GM15510 (cell line): ENCODE measurements around the gene CARMIL1.

Experiments
- POLR2A ChIP-seq: IDR thresholded peaks from 3 replicates; pipeline ENCODE4 v1.6.1; 2011; ENCODE audit warnings: borderline replicate concordance; ENCODE audit not compliant: insufficient read length; ENCODE audit errors: extremely low read depth

CARMIL1 gene

DNA sequence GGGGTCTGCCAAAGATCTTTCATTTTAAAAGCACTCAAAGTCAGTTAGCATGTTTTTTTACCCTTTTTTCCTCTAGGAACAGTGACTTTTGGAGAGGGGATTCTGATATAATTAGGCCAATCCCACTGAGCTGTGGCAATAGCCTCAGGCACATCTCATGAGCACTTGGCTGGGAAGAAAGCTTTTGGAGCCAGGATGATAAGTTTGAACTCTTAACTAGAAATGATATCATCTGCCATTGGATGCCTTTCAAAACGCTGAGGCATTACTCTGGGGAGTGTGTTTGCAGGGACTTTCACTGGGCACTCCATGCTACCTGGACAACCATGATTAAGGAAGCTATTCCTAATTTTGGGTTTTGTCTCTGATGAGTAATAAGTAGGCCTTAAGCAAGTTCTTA is 376.5 kb downstream of the CARMIL1 start:
- TF ChIP-seq POLR2A = no peak

DNA sequence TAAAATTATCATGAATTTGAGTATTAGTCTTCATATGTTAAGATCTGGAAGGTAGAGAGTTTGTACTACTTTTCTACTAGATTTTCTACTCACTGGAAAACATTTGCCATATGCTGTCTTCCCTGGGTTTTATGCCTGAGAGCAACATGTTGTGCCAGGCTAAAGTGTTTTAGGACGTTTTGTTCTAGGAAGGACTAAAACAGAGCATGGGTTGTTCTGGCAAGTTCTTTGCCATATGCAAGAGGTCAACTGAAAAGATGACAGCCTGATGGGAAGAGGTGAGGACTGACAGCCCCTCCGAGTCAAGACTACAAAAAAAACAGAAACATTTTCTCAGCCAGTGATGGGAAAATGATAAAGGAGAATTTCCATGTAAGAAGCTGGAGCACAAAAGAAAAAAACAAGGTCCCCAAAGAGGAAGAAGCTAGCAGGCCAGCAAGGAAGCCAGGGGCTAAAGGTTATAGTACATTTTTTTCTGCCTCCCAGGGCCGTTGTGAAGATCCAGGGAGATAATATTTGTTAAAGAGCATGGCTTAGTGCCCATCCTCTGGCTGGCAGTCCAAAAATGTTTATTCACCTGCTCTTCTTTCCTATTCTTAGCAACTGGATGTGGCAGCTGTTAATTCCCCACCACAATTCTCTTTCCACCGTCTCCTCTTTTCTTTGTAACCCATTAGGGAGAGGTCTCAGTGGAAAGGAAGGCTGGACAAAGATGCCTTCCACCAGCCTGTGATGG is 380.6 kb downstream of the CARMIL1 start:
- no peak for TF ChIP-seq POLR2A

DNA sequence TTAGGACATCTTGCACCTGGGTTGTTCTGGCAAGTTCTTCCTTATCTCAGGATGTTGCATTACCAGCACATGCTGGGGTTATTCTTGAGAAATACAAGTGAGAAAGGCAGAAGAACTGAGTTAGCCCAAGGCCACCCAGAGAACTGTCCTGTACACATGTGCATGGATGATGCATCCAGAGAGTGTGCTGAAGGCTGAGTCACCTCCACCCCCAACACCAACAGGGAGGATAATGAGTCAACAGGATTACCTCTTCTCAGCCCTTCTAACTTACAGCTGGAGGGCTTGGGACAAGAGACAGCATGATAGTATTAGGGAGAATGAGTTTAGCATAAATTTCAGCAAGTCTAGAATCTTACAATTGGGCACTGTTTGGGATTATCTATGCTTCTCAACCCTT is 381.3 kb downstream of the CARMIL1 start:
- TF ChIP-seq POLR2A = no peak

DNA sequence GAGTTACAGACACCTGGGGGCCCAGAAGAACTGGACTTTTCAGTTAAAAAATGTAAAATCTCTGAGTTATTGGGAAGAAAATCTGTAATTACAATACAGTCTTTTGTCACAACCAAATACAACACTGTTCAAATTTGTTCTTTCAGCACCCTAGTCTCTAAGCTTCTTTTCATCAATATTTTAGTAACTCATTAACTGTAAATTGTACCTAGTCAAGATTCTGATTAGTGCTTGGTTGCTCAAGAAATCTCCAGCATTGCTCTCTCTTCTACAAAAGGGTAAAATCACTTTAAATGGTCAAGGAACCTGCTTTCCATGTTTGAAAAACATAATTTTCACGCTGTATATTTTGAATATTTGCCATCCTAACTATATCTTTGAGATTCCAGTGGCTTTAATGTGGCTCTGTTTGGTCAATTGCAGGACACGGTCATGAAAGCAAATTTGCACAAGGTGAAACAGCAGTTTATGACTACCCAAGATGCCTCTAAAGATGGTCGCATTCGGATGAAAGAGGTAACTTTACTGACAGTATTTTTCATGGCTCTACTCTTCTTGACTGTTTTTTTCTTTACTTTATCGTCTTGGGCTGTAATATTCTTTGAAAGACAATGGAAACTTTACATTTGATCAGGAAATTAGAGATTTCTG is 382.1 kb downstream of the CARMIL1 start:
- no peak for TF ChIP-seq POLR2A

DNA sequence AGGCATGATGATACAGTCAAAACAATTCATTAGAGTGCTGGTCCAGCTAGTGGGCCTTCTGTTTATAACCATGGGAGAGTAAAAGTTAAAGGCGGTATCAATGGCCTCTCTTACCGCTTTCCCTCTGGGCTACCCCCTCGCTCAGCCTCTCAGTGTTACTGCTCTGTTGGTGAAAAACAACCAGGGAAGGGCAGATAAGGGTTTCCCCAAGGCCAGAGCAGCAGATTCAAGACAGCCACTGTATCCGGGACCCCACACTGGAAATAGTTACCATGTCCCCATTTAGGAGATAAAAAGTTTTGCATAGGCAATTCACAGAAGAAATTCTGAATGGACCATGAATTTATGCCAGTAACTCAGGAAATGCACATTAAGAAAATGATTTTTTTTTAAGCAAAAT is 386.3 kb downstream of the CARMIL1 start:
- no peak for TF ChIP-seq POLR2A

DNA sequence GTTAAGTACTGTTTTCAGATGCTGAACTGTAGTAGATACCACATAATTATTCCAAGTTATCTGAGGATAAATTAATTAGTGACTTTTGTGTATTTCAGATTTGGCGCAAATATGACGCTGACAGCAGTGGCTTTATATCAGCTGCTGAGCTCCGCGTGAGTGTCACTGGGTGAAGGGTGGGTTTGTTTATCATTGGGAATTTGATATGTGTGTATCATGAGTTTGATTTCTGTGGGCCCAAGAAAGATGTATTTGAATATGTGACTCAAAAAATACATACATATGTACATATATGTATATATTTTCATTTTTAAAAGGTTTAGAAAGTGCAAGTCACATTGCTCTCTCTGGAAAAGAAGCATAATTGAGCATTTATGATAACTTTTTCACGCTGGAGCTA is 390.2 kb downstream of the CARMIL1 start:
- TF ChIP-seq POLR2A = no peak
